GM12892 (cell line): ENCODE results near the gene TRAF3IP1.

Experiments
- POLR2A ChIP-seq: IDR thresholded peaks from 2 replicates; pipeline ENCODE4 v1.6.1; 2011; ENCODE audit warnings: low read depth, low read length, control low read depth
- POLR2AphosphoS5 ChIP-seq: IDR thresholded peaks from 2 replicates; pipeline ENCODE4 v1.6.1; 2011; ENCODE audit warnings: low read depth, low read length, control low read depth
- TAF1 ChIP-seq: IDR thresholded peaks from 2 replicates; pipeline ENCODE4 v1.6.1; 2011; ENCODE audit warnings: low read depth, mild to moderate bottlenecking, control low read depth, low read length, borderline replicate concordance

DNA sequence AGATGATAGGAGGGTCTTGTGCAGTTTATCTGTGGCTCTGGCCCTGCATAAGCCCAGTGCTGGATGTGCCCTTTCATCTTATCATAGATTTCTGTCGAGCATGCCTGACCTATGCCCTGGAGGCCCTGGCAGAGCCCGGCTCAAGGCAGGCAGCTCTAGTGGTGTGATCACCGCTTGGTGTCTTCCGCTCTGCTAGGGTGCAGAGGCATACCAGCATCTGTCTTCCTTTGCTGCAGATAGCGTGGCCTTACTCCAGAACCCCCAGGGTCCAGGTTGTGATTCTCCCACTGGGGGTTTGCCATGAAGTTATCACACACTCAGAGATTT, 13.7 kb upstream of the TRAF3IP1 start:
- TF ChIP-seq POLR2A (no peak), POLR2AphosphoS5 (no peak), TAF1 (no peak)
